CD4-positive, alpha-beta T cell treated with Interleukin-6 for 4 hours (primary cell): ENCODE data around the gene IQSEC3.
"Not testable (repeated sequence)": the region's sequence is repeated elsewhere in the genome, so short reads cannot be mapped to it uniquely, and the experiment has no call there.

Experiments used
- DNase-seq: peaks from one replicate; pipeline ENCODE4 v3.0.0-alpha.2; 2020; ENCODE audit warnings: mixed read lengths

IQSEC3 gene

DNA sequence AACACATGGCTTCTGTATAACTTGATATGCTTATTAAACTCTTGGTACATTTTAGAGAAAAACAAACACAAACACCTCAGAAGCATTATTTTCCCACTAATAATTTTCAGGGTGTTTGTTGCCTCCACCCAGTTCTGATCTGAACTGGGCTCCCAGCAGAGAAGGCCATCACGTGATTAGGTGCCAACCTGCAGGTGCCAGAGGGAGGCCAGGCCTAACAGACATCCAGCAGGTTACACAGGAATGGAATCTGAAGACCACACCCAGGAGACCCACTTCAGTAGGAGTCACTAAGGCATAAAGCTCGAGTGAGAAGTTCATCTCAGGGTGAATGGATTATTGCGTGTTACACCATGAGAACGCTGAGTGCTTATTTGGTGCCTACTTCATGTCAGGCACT is 138.5 kb downstream of the IQSEC3 start:
- no peak for DNase-seq

GRCh38 chr12:206746-207440 is 140.3 kb downstream of the IQSEC3 start:
- DNase-seq, result no peak

DNA sequence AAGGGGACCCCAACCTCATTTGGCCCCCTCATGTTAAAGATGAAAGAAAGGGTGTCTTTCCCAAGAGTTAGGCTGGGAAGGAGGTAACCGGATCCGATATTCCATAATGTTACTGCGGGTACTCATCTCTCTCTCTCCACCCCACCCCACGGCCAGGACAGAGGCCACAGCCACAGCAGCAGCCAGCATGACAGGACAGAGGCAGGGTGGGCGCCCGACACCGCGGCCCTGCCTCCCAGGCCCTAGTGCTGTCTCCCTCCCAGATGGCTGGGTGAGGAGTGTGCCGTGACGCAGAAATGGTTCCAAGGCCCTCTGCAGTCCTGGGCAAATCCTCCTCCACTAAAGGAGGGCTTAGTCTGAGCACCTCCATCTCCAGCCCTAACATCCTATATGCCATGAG is 141.2 kb downstream of the IQSEC3 start:
- no peak for DNase-seq

GRCh38 chr12:208813-209212 is 142.2 kb downstream of the IQSEC3 start:
- no peak for DNase-seq

GRCh38 chr12:209246-209645 is 142.7 kb downstream of the IQSEC3 start:
- DNase-seq, result no peak

- DNase-seq, result no peak
Observed at GRCh38 chr12:209851-210250, 143.3 kb downstream of the IQSEC3 start.

GRCh38 chr12:210277-211141 is 143.9 kb downstream of the IQSEC3 start:
- DNase-seq, result no peak

- DNase-seq, result no peak
Observed at GRCh38 chr12:211142-211465, 144.5 kb downstream of the IQSEC3 start.

DNA sequence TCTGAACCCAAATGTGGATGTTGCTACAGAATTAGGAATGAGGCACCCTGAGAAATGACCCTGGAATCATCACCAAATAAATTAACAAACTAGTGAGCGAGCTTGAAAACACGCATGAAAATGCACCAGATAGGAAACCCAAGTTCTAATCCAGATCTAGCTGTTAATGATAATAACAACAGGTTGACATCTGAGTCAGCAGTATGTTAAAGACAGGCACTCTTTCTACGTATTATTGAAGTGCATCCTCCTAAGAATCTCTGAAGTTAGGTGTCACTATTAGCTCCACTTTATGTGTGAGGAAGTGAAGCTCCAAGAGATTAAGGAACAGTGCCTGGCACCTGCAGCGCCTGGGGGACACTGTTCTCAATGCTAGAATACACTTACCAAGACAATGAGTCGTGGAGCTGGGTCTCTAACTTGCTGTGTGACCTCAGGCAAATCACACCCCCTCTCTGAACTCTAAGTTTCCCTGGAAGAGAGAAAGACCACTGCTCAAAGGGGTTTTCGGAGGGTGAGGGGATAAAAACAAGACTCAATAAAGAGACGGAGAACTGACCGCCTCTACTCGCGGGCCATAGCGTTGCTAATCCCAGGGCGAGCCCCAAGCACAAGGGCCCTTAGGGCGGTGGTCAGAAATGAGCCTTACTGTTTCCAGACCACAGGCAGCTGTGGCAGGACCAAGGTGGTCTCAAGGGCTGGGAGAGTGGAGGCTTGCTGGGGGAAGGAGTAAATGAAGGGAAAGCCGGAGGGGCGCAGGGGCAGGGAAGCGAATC is 145.3 kb downstream of the IQSEC3 start:
- no peak for DNase-seq

- no peak for DNase-seq
Observed at GRCh38 chr12:212415-212714, 145.8 kb downstream of the IQSEC3 start.

DNA sequence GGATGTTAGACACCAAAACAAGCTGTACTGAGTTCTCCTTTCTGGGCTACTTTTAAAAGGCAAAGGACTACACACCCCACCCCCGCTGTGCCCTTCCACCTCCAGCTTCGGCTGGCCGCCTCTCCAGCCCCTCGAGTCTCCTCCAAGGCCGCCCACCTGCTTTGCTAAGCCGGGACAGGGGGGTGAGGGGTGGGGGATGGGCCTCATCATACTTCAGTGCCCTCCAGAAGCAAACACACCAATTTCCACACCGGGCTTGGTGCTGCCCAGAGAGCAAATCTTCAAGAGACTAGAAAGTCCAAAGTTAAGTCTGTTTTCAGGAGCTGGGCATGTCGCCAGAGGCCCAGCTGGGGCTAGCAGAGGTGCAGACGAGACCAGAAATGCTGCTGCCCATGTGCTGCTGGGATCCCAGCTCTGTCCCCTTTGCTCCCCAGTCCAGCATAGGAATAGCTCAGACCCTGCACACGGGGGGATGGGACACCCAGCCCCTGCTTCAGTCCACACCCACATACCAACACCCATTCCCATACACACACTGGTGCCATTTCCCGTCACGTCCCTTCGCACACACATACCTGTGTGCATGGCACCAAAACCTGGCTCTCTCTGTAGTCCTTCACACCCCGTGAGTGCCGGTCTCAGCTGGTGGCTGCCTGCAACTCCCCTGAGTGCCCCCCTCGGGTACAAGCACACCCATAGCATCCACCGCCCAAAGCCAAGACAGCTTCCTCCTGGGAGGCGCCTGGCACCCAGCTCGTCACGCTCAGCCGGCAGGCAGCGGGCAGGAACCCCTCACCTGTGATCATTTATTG is 146.4 kb downstream of the IQSEC3 start:
- no peak for DNase-seq

- DNase-seq, result no peak
Observed at GRCh38 chr12:213527-213932, 147.0 kb downstream of the IQSEC3 start.

DNA sequence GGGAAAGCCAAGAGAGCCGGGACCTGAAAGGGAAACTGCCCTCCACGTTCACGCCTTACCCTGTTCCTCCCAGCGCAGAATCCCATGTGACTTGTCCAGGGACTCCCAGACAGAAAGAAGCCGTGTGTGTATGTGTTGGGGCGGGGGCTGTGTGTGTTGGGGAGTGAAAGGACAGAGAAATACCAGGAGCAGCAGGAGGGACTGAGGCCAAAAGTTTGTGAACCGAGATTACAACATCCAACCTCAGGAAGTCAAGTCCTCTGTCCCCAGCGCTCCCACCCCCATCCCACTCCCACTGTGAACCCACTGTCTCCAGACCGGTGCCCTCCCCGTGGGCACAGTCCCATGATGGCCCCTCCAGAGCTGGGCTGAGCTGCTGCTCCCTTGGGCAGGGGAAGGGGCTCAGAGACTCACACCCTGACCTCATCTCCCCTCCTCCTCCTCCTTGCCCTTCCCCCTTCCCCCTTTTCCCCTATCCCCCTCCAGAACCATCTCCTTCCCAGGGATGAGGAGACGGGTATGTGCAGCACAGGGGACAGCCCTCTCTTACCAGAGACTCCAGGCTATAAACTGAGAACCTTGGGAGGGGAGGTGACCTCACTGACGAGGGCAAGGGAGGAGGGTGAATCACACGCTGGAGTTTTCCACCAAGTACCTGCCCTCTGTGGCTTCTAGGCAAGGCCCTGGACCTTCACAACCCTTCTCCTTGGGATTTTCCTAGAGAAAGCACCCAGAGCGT is 147.6 kb downstream of the IQSEC3 start, which contains the start of gene SLC6A12:
Gene SLC6A12, minus strand, starts transcription at position 155 of the 739 bp plus-strand sequence. CDS start 4,171 bp downstream, outside the sequence.
- DNase-seq, result no peak

DNA sequence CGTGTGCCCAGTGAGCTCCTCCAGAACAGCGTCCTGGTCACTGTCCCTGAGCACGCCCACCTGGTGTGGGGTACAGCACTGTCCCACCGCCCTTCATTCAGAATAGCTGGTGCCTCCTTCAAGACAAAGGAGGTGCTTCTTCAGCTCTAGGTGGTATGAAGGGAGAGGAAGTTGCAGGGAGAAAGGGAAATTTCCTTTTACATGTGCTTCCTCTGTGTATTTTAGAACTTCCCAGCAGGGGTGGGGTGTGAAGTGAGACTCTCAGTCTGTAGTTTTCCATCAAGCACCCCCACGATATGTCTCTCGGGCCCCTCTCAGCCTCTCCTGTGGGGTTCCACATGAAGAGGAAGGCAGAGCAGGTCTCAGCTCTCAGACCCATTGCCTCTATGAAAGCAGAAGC is 148.5 kb downstream of the IQSEC3 start:
- no peak for DNase-seq

- DNase-seq, result not testable (repeated sequence)
Observed at GRCh38 chr12:217029-217428, 150.5 kb downstream of the IQSEC3 start.

GRCh38 chr12:218221-218620 is 151.7 kb downstream of the IQSEC3 start:
- DNase-seq, result no peak

- no peak for DNase-seq
Observed at GRCh38 chr12:218728-219590, 152.4 kb downstream of the IQSEC3 start.

GRCh38 chr12:219891-220352 is 153.4 kb downstream of the IQSEC3 start:
- peak; percentile 19 for DNase-seq

DNA sequence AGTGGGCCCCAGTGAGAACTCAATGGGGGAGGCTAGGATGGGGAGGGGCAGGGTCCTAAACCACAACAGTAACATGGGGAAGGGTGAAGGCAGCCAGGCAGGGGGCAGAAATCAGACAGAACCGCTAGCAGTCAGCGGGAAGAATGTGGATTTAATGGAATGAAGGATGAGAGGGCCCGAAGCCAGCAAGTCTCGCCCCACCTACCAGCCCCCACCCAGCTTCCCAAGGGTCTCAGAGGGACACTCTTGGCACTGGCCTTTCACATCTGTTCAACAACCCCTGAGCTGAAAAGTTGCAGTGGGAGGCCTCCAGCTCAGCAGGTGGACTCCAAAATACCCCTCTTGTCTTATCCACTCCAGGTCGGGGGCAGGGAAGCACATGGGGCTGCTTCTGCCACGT is 153.9 kb downstream of the IQSEC3 start:
- DNase-seq, result no peak

GRCh38 chr12:220946-221550 is 154.5 kb downstream of the IQSEC3 start:
- DNase-seq, result no peak

DNA sequence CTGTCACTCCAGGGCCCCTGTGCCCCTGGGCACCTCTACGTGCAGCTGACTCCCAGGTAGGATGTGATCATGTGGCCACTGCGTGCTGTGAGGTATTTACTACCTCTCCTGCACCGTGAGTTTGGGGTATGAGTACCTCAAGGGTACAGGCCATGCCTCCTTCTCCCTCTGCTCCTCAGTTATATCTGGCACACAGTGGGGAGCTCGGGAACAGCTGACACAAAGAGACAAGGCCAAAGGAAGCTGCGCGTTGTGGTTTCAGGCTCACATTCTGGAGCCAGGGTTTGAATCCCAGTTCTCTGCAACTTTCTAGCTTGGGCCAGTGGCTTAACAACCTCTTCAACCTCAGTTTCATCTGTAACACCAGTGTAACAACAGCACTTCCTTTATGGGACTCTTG is 155.2 kb downstream of the IQSEC3 start:
- no peak for DNase-seq
